Neural cell (in vitro differentiated cells): Measurements from ENCODE around the gene SAMD4A.

Source experiments
- CTCF ChIP-seq: fragments of 450-650 bp; IDR thresholded peaks from 2 replicates; pipeline ENCODE4 v1.5.1; 2014; ENCODE audit warnings: antibody characterized with exemption, mild to moderate bottlenecking, moderate library complexity; ENCODE audit not compliant: poor library complexity, severe bottlenecking
- EP300 ChIP-seq: fragments of 450-650 bp; conservative IDR thresholded peaks from 2 replicates; pipeline ENCODE4 v1.6.1; 2014; ENCODE audit warnings: antibody characterized with exemption, mild to moderate bottlenecking, moderate library complexity; ENCODE audit not compliant: poor library complexity, severe bottlenecking
- EZH2 ChIP-seq: fragments of 200-600, 300-800 bp; shearing (Covaris generic), sonication (generic); IDR thresholded peaks from 2 replicates; pipeline ENCODE4 v1.6.1; 2014; ENCODE audit warnings: antibody characterized with exemption, low read length, borderline replicate concordance, mild to moderate bottlenecking; ENCODE audit not compliant: insufficient read depth, poor library complexity, severe bottlenecking
- REST ChIP-seq: IDR thresholded peaks from 2 replicates; pipeline ENCODE4 v1.6.1; 2012; ENCODE audit warnings: borderline replicate concordance
- SMC3 ChIP-seq: fragments of 450-650 bp; conservative IDR thresholded peaks from 2 replicates; pipeline ENCODE4 v1.6.1; 2014; ENCODE audit warnings: antibody characterized with exemption, mild to moderate bottlenecking, moderate library complexity; ENCODE audit not compliant: poor library complexity
- TAF1 ChIP-seq: IDR thresholded peaks from 2 replicates; pipeline ENCODE4 v1.6.1; 2012; ENCODE audit warnings: low read depth

DNA sequence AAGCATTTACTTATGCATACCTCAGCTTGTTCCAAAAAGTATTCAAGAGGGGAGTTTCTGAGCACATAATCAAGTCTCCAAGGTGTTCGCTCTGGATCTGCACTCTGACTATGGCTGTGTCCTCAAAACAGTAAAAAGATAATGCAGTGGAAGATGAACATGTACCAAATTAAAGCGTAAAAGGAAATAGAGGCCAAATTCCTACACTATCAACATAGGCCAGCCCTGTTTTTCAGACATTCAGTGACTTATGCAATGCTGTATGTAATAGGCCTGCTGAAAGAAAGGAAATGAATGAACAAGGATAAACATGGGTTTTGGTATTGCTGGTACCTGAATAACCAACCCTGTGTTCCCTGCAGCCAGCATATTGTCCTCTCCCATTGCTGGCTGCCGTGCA, 115.7 kb downstream of the SAMD4A start:
- TF ChIP-seq CTCF (no peak), EZH2 (no peak), SMC3 (no peak), TAF1 (no peak), EP300 (no peak), REST (no peak)
